Measurements from ENCODE around the gene PLD2.

The PLD2 gene

GRCh38 chr17:4807605-4808377 is 839 bp downstream of the PLD2 start:
- no peak for TF ChIP-seq CTCF (IDR thresholded peaks at IDR 0.05; ENCODE audit: low read depth, low read length)
- DNase-seq (ENCODE audit: extremely low read depth, low read depth) = no peak

- no peak for DNase-seq (ENCODE audit: extremely low read depth, low read depth)
- TF ChIP-seq CTCF (IDR thresholded peaks at IDR 0.05; ENCODE audit: low read depth, low read length) = no peak
Measured at GRCh38 chr17:4808378-4808767, 1.4 kb downstream of the PLD2 start.

- DNase-seq (ENCODE audit: extremely low read depth, low read depth) = no peak
- TF ChIP-seq CTCF (IDR thresholded peaks at IDR 0.05; ENCODE audit: low read depth, low read length) = no peak
Measured at GRCh38 chr17:4810696-4811290, 3.8 kb downstream of the PLD2 start.

- DNase-seq (ENCODE audit: extremely low read depth, low read depth) = no peak
- TF ChIP-seq CTCF (IDR thresholded peaks at IDR 0.05; ENCODE audit: low read depth, low read length) = no peak
Measured at GRCh38 chr17:4811471-4811870, 4.5 kb downstream of the PLD2 start.

GRCh38 chr17:4812690-4813089 is 5.7 kb downstream of the PLD2 start:
- no peak for DNase-seq (ENCODE audit: extremely low read depth, low read depth)
- no peak for TF ChIP-seq CTCF (IDR thresholded peaks at IDR 0.05; ENCODE audit: low read depth, low read length)

- DNase-seq (ENCODE audit: extremely low read depth, low read depth) = no peak
- no peak; the same call in 1 of the 2 replicates for TF ChIP-seq CTCF (IDR thresholded peaks at IDR 0.05; ENCODE audit: low read depth, low read length)
Measured at GRCh38 chr17:4815043-4815675, 8.2 kb downstream of the PLD2 start.

- TF ChIP-seq CTCF (IDR thresholded peaks at IDR 0.05; ENCODE audit: low read depth, low read length) = no peak
- DNase-seq (ENCODE audit: extremely low read depth, low read depth) = no peak
Measured at GRCh38 chr17:4816826-4817225, 9.9 kb downstream of the PLD2 start.
